HUES6 (cell line): ENCODE data around the gene TRAM2.

Experiments
- H3K27ac ChIP-seq: 2 replicates; pipeline ENCODE4 v1.7.0; 2013; ENCODE audit warnings: low read depth, mild to moderate bottlenecking, low read length, inconsistent platforms
- H3K27me3 ChIP-seq: 2 replicates; pipeline ENCODE4 v1.6.1; 2013; ENCODE audit warnings: low read length; ENCODE audit not compliant: control insufficient read depth, insufficient read depth
- H3K36me3 ChIP-seq: 2 replicates; pipeline ENCODE4 v1.6.1; 2013; ENCODE audit warnings: low read length; ENCODE audit not compliant: control insufficient read depth, insufficient read depth
- H3K4me1 ChIP-seq: 2 replicates; pipeline ENCODE4 v1.6.1; 2013; ENCODE audit warnings: low read length; ENCODE audit not compliant: control insufficient read depth, insufficient read depth
- H3K4me3 ChIP-seq: 2 replicates; pipeline ENCODE4 v1.5.1; 2013; ENCODE audit warnings: low read depth, low read length
- H3K9ac ChIP-seq: one replicate; pipeline ENCODE4 v1.6.1; 2013; ENCODE audit warnings: mild to moderate bottlenecking, low read length
- H3K9me3 ChIP-seq: 2 replicates; pipeline ENCODE4 v1.6.1; 2013; ENCODE audit warnings: low read depth, low read length; ENCODE audit not compliant: control insufficient read depth, insufficient read depth

The TRAM2 gene

DNA sequence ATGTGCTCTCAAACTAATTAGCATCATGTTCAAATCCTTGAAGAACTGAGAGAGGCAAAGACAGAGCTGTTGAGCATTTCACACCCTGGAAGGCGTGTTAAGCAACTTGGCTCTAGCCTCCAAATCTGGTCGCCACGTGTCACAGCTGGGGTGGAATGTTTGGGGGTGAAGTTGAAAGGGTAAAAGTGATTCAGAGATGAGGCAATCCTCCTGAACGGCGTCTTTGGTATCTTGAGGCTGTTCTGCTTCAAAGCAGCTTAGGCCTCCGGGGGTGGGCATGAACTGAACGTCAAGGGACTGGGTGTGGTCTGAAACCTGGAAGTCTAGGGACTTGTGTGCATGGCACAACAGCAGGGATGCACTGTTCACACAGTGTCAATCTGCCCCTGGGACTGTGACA lies 62.3 kb downstream of the TRAM2 start:
- peaks cover 28% of the 10 kb centered on the region for H3K36me3 ChIP-seq
- H3K9ac ChIP-seq = no peak overlapping the region

GRCh38 chr6:52513896-52514295 lies 63.0 kb downstream of the TRAM2 start:
- Histone ChIP-seq H3K9ac (no peak overlapping the region), H3K36me3 (peaks cover 35% of the 10 kb centered on the region), H3K27ac (no peak overlapping the region), H3K27me3 (no peaks in the 10 kb centered on the region), H3K9me3 (no peaks in the 10 kb centered on the region), H3K4me3 (no peak overlapping the region), H3K4me1 (peaks cover 62% of the 10 kb centered on the region)

More for the DNA sequence above, 62.3 kb downstream of the TRAM2 start:
- Histone ChIP-seq H3K4me3 (no peak overlapping the region), H3K27ac (no peak overlapping the region), H3K4me1 (peaks cover 62% of the 10 kb centered on the region), H3K27me3 (no peaks in the 10 kb centered on the region), H3K9me3 (no peaks in the 10 kb centered on the region)

DNA sequence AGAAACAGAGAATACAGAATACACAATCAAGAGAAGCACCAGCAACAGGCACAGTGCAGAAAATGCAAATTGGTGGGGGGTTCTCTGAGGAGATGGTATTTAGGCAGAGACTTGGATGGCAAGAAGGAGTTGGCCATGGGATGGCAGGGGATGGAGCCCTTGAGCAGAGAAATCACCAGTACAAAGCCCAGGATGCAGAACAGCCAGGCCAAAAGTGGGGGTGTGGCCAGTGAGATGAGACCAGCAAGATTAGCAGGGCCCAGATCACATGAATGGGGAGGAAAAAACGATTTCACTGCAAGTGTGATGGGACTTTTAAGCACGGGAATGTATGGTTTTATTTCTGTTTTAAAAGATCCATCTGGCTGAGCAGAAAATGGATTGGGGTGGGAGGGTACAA lies 63.4 kb downstream of the TRAM2 start:
- Histone ChIP-seq H3K36me3 (peaks cover 37% of the 10 kb centered on the region), H3K4me3 (no peak overlapping the region), H3K27me3 (no peaks in the 10 kb centered on the region), H3K27ac (no peak overlapping the region), H3K9ac (no peak overlapping the region), H3K4me1 (peaks cover 60% of the 10 kb centered on the region), H3K9me3 (no peaks in the 10 kb centered on the region)

- Histone ChIP-seq H3K9me3 (no peaks in the 10 kb centered on the region), H3K36me3 (peaks cover 49% of the 10 kb centered on the region), H3K4me1 (peaks cover 47% of the 10 kb centered on the region), H3K9ac (peak overlapping the region; percentile 9), H3K27me3 (no peaks in the 10 kb centered on the region), H3K4me3 (no peak overlapping the region), H3K27ac (peak overlapping the region; percentile 73; the same call in 1 of the 2 replicates)
Measured at GRCh38 chr6:52512199-52512598, 64.7 kb downstream of the TRAM2 start.

- H3K36me3 ChIP-seq = peaks cover 53% of the 10 kb centered on the region
- H3K9ac ChIP-seq = no peak overlapping the region
Measured at GRCh38 chr6:52511572-52512151, 65.2 kb downstream of the TRAM2 start.

GRCh38 chr6:52511163-52511562 lies 65.7 kb downstream of the TRAM2 start:
- Histone ChIP-seq H3K9ac (no peak overlapping the region), H3K9me3 (no peaks in the 10 kb centered on the region), H3K27ac (no peak overlapping the region), H3K4me1 (peaks cover 41% of the 10 kb centered on the region), H3K36me3 (peaks cover 54% of the 10 kb centered on the region), H3K4me3 (no peak overlapping the region), H3K27me3 (no peaks in the 10 kb centered on the region)

More at GRCh38 chr6:52511572-52512151, 65.2 kb downstream of the TRAM2 start:
- Histone ChIP-seq H3K4me1 (peaks cover 42% of the 10 kb centered on the region), H3K9me3 (no peaks in the 10 kb centered on the region), H3K27me3 (no peaks in the 10 kb centered on the region), H3K27ac (peak overlapping the region; percentile 73; the same call in 1 of the 2 replicates), H3K4me3 (no peak overlapping the region)

GRCh38 chr6:52510213-52510562 lies 66.7 kb downstream of the TRAM2 start:
- no peak overlapping the region for H3K27ac ChIP-seq
- H3K9me3 ChIP-seq = no peaks in the 10 kb centered on the region
- peaks cover 55% of the 10 kb centered on the region for H3K36me3 ChIP-seq
- H3K4me1 ChIP-seq = peaks cover 36% of the 10 kb centered on the region
- no peak overlapping the region for H3K9ac ChIP-seq
- H3K4me3 ChIP-seq = no peak overlapping the region
- H3K27me3 ChIP-seq = no peaks in the 10 kb centered on the region

- peaks cover 54% of the 10 kb centered on the region for H3K36me3 ChIP-seq
- peaks cover 32% of the 10 kb centered on the region for H3K4me1 ChIP-seq
- no peak overlapping the region for H3K27ac ChIP-seq
Measured at GRCh38 chr6:52509281-52510212, 67.3 kb downstream of the TRAM2 start.

GRCh38 chr6:52508261-52508739 lies 68.6 kb downstream of the TRAM2 start:
- no peak overlapping the region for H3K4me3 ChIP-seq
- no peak overlapping the region for H3K9ac ChIP-seq
- peaks cover 48% of the 10 kb centered on the region for H3K36me3 ChIP-seq
- no peaks in the 10 kb centered on the region for H3K27me3 ChIP-seq
- no peak overlapping the region for H3K27ac ChIP-seq
- peaks cover 38% of the 10 kb centered on the region for H3K4me1 ChIP-seq
- H3K9me3 ChIP-seq = no peaks in the 10 kb centered on the region

More at GRCh38 chr6:52509281-52510212, 67.3 kb downstream of the TRAM2 start:
- no peaks in the 10 kb centered on the region for H3K27me3 ChIP-seq
- no peaks in the 10 kb centered on the region for H3K9me3 ChIP-seq
- H3K9ac ChIP-seq = no peak overlapping the region
- H3K4me3 ChIP-seq = no peak overlapping the region

DNA sequence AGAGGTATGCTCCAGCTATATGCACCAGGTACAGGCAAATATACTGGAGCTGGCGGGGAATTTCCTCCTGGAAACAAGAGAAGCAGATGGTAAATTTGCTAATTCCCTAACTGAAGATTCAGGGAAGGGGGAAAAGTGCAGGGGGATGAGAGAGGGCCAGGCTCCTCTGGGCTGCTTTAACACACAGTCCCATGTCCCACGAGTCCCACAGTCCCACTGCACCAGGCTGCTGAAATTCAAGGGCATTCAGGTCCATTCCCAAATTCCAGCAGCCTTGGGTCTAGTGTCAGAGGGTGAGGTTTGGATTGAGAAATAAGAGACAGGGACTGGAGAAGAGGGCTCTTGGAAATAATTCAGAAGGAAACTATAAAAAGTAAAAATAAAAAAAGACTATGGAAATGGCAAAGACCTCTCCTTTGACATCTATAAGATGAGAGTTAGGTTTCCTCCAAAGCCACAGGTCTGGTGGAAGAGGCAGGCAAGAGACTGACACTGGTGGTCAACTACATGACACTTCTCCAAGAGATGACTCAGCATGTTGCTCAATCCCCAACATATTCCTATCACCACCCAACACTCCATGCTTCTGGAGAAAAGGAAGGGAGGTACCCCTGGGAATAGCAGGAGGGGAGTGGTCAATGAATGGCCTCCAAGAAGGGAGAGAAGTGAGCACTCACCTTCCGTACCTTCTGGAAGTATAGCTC lies 69.2 kb downstream of the TRAM2 start:
- H3K4me1 ChIP-seq = peaks cover 39% of the 10 kb centered on the region
- H3K4me3 ChIP-seq = no peak overlapping the region
- H3K36me3 ChIP-seq = peaks cover 48% of the 10 kb centered on the region
- no peaks in the 10 kb centered on the region for H3K9me3 ChIP-seq
- H3K27me3 ChIP-seq = no peaks in the 10 kb centered on the region
- no peak overlapping the region for H3K9ac ChIP-seq
- H3K27ac ChIP-seq = no peak overlapping the region
